ENCODE data around the gene CSNK1A1L. TPM values are rescaled to one million over a fixed set of nuclear protein-coding genes. Genes with fewer than 3 reads are reported as not detected.

CSNK1A1L gene
- total and polyA plus RNA-seq, 8 donors = not detected

DNA sequence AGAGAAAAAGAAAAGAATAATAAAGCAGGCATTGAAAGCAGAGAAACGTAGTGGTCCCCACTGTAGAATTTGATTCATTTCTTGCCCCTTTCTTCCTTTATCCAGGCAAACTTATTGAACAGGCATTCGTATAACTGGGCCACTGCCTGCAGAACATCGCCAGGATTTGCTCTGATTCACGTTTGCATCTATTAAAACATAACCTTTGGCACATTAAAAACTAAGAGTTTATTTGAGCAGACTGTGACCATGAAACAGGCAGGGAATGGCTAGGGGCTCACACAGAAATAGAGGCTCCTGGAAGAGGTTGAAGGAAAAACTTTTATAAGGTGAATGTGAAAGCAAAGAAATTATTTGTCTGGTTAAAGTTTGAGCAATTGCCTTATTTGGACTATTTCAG is 33.4 kb downstream of the CSNK1A1L start:
- no peaks in the 10 kb centered on the region for H3K9me3 ChIP-seq
- WGBS, 5 donors = 32 to 53% (median 43%) methylated on average over 4 of the region's 4 CpGs
- H3K4me1 ChIP-seq = no peaks in the 10 kb centered on the region
- intact Hi-C loops (cut with DNase I; ENCODE audit: low total_unique reads) = no loop called here
- no peak overlapping the region for H3K4me3 ChIP-seq
- no peak for DNase-seq
- no peaks in the 10 kb centered on the region for H3K36me3 ChIP-seq
- TF ChIP-seq, protein P1, sequence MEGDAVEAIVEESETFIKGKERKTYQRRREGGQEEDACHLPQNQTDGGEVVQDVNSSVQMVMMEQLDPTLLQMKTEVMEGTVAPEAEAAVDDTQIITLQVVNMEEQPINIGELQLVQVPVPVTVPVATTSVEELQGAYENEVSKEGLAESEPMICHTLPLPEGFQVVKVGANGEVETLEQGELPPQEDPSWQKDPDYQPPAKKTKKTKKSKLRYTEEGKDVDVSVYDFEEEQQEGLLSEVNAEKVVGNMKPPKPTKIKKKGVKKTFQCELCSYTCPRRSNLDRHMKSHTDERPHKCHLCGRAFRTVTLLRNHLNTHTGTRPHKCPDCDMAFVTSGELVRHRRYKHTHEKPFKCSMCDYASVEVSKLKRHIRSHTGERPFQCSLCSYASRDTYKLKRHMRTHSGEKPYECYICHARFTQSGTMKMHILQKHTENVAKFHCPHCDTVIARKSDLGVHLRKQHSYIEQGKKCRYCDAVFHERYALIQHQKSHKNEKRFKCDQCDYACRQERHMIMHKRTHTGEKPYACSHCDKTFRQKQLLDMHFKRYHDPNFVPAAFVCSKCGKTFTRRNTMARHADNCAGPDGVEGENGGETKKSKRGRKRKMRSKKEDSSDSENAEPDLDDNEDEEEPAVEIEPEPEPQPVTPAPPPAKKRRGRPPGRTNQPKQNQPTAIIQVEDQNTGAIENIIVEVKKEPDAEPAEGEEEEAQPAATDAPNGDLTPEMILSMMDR (IDR thresholded peaks at IDR 0.05) = no peak
- TF ChIP-seq POLR2A (IDR thresholded peaks at IDR 0.05) (no peak), POLR2AphosphoS5 (IDR thresholded peaks at IDR 0.05) (no peak), EP300 (IDR thresholded peaks at IDR 0.05) (no peak)
- no peaks in the 10 kb centered on the region for H3K27me3 ChIP-seq
- no peak overlapping the region for H3K27ac ChIP-seq

DNA sequence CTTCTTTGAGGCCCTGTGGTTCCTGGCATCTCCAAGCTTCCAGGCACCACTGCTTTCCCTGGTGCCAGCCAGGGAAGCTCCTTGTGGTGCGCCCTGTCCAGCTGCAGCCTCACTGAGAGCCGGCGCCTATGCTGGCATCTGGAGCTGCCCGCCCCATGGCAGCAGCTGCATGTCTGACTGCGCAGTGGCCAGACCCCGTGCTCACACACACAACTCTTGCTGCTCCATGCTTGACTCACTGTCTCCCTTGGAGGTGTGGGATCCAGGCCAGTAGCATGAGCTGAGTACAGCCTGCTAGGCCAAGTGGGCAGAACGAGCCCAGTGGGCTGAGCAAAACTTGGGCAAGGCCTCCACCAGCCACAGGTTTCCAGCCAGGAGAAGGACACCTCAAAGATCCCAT is 34.5 kb downstream of the CSNK1A1L start:
- Histone ChIP-seq H3K36me3 (no peaks in the 10 kb centered on the region), H3K27me3 (no peaks in the 10 kb centered on the region), H3K4me1 (no peaks in the 10 kb centered on the region), H3K27ac (no peak overlapping the region), H3K4me3 (no peak overlapping the region), H3K9me3 (no peaks in the 10 kb centered on the region)
- DNase-seq = no peak
- intact Hi-C loops (cut with DNase I; ENCODE audit: low total_unique reads) = no loop called here
- no peak for TF ChIP-seq EP300 (IDR thresholded peaks at IDR 0.05)
- no peak for TF ChIP-seq POLR2AphosphoS5 (IDR thresholded peaks at IDR 0.05)
- no peak for TF ChIP-seq POLR2A (IDR thresholded peaks at IDR 0.05)
- TF ChIP-seq, protein P1 (IDR thresholded peaks at IDR 0.05) = no peak
- 82 to 92% (median 86%) methylated on average over 7 of the region's 7 CpGs for WGBS, 5 donors

DNA sequence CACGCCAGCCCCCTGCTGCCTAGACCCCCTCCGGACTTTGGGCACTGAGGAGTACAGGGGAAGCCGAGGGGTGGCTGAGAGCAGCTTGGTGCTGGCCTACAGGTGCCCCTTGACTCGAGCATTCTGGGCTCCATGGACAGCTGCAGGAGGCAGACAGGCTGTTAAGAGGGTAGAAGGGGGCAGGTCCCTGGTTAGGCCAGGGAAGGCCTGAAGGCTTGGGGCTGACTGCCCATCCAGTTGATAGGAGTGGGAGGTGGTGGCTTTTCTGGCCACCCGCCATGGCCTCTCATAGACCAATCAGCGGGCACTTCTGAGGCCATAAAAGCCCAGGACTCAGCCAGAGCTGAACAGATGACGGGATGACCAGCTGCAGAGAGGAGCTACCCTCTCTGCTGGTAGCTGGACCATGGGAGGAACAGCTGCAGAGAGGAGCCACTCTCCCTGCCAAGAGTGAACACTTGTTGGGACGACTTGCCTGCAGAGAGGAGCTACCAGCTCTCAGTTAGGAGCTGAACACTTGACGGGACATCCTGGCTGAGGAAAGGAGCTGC is 35.2 kb downstream of the CSNK1A1L start:
- no peaks in the 10 kb centered on the region for H3K4me1 ChIP-seq
- intact Hi-C loops (cut with DNase I; ENCODE audit: low total_unique reads) = no loop called here
- H3K27ac ChIP-seq = no peak overlapping the region
- WGBS, 5 donors = 78 to 87% (median 86%) methylated on average over 6 to 9 of the region's 9 CpGs
- no peaks in the 10 kb centered on the region for H3K9me3 ChIP-seq
- no peaks in the 10 kb centered on the region for H3K36me3 ChIP-seq
- no peak for DNase-seq
- no peak overlapping the region for H3K4me3 ChIP-seq
- no peaks in the 10 kb centered on the region for H3K27me3 ChIP-seq
- TF ChIP-seq POLR2AphosphoS5 (IDR thresholded peaks at IDR 0.05) (no peak), POLR2A (IDR thresholded peaks at IDR 0.05) (no peak), EP300 (IDR thresholded peaks at IDR 0.05) (no peak)
- TF ChIP-seq, protein P1 (IDR thresholded peaks at IDR 0.05) = no peak

DNA sequence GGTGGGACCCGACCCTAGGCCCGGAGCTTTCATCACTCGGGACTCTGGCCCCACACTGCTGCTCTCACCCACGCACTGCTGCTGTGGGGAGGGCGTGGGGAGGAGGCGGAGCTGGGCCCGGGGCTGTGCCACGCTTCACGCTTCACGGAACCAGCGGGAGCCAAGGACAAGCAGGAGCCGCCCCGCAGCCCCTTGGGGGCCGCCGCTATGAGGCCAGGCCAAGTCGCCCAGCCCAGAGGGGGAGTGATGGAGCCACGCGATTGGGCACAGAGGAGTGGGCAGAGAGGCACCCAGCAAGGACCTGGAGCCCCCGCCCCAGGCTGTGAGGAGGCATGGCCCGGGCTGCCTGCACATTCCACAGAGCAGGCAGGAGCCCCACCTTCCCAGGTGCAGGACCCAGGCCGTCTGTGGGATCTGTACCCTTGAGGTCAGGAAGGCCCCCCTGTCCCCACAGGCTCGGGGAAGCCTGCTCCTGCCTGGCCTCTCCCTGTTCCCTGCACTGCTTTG is 35.8 kb downstream of the CSNK1A1L start:
- H3K27me3 ChIP-seq = no peaks in the 10 kb centered on the region
- 60 to 90% (median 87%) methylated on average over 1 to 22 of the region's 22 CpGs for WGBS, 5 donors
- no peak for DNase-seq
- no peak for TF ChIP-seq POLR2A (IDR thresholded peaks at IDR 0.05)
- TF ChIP-seq, protein P1 (IDR thresholded peaks at IDR 0.05) = no peak
- no peak for TF ChIP-seq POLR2AphosphoS5 (IDR thresholded peaks at IDR 0.05)
- TF ChIP-seq EP300 (IDR thresholded peaks at IDR 0.05) = no peak
- H3K9me3 ChIP-seq = no peaks in the 10 kb centered on the region
- intact Hi-C loops (cut with DNase I; ENCODE audit: low total_unique reads) = no loop called here
- H3K36me3 ChIP-seq = no peaks in the 10 kb centered on the region
- no peaks in the 10 kb centered on the region for H3K4me1 ChIP-seq
- no peak overlapping the region for H3K4me3 ChIP-seq
- no peak overlapping the region for H3K27ac ChIP-seq
